NCI-H2107 treated with DMSO at 0.1 percent for 48 hours (cell line): ENCODE measurements around the gene CTCF.

Experiments
- DNase-seq: peaks from one replicate; lab custom pipeline; 2025; ENCODE audit not compliant: unreplicated experiment; lab: John Stamatoyannopoulos, UW

Gene CTCF

GRCh38 chr16:67547423-67548264, 14.7 kb upstream of the CTCF start:
- DNase-seq: peak; percentile 74

- DNase-seq: no peak
Measured at GRCh38 chr16:67548265-67549126, 13.8 kb upstream of the CTCF start.

- DNase-seq: no peak
Measured at GRCh38 chr16:67549240-67549639, 13.1 kb upstream of the CTCF start.

GRCh38 chr16:67549936-67550335, 12.4 kb upstream of the CTCF start:
- no peak for DNase-seq

GRCh38 chr16:67551091-67551490, 11.2 kb upstream of the CTCF start:
- DNase-seq: no peak

- no peak for DNase-seq
Measured at GRCh38 chr16:67551972-67552371, 10.4 kb upstream of the CTCF start.

GRCh38 chr16:67552476-67552875, 9.8 kb upstream of the CTCF start:
- DNase-seq: peak; percentile 32

GRCh38 chr16:67555795-67556212, 6.5 kb upstream of the CTCF start:
- no peak for DNase-seq

GRCh38 chr16:67558859-67559258, 3.5 kb upstream of the CTCF start:
- no peak for DNase-seq

GRCh38 chr16:67560827-67561342, 1.4 kb upstream of the CTCF start:
- no peak for DNase-seq

- no peak for DNase-seq
Measured at GRCh38 chr16:67561501-67561823, 864 bp upstream of the CTCF start.

GRCh38 chr16:67561824-67562525, 351 bp upstream of the CTCF start:
- peak; percentile 91 for DNase-seq

GRCh38 chr16:67562918-67563707, 787 bp downstream of the CTCF start:
- DNase-seq: no peak

GRCh38 chr16:67563708-67564468, 1.6 kb downstream of the CTCF start:
- DNase-seq: peak; percentile 74

GRCh38 chr16:67565470-67566100, 3.3 kb downstream of the CTCF start:
- DNase-seq: no peak

- no peak for DNase-seq
Measured at GRCh38 chr16:67571464-67571863, 9.1 kb downstream of the CTCF start.

GRCh38 chr16:67571981-67572431, 9.7 kb downstream of the CTCF start:
- DNase-seq: no peak

- DNase-seq: no peak
Measured at GRCh38 chr16:67579686-67580085, 17.4 kb downstream of the CTCF start.

GRCh38 chr16:67580202-67580601, 17.9 kb downstream of the CTCF start:
- DNase-seq: no peak
